GM18508 (cell line): Measurements from ENCODE around the gene ETNPPL.
"Not testable (repeated sequence)": the region's sequence is repeated elsewhere in the genome, so short reads cannot be mapped to it uniquely, and the experiment has no call there.

ENCODE experiments used
- ATAC-seq: cut with Tn5 transposase; IDR thresholded peaks from one replicate; pipeline ENCODE4 v1.9.1; 2021; ENCODE audit warnings: moderate number of reproducible peaks; ENCODE audit not compliant: insufficient read depth, unreplicated experiment

The ETNPPL gene

GRCh38 chr4:108763226-108763593 is 357 bp upstream of the ETNPPL start:
- ATAC-seq = no peak

GRCh38 chr4:108758498-108758897 is 4.4 kb downstream of the ETNPPL start:
- no peak for ATAC-seq

DNA sequence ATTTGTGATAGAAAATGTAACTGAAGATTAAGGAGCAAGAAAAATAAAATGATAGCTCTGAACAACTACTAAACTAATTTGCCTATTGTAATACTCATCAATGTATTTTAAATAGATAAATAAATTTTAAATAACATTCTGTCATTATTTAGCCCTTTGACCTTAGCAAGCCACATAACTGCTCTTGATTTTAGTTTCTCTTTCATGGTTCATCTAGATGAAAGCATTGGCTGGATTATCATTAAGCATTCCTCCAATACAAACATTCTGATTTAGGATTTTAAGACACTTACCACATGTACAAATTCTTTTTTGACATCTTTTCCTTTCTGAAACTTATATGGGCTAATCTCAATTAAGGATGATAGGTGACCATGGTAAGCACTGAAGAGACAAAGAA is 8.5 kb downstream of the ETNPPL start:
- no peak for ATAC-seq

DNA sequence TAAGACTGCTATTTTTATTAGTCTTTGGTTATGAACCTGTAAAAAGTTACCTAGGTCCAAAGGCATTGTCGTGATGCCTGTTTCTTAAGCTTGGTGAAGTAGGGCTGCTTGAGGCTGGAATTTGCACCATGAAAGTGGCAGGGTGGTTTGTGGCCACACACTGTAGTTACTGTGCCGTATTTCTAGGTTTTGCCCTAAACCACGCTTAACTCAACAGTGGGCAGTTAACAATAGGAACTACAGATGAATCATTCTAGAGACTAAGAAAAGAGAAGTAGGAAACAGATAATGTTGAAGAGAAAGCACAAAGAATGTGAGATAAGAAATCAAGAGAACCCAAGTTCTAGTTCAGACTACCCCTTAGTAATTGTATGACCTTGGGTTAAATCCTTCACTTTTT is 11.5 kb downstream of the ETNPPL start:
- no peak for ATAC-seq

- no peak for ATAC-seq
Observed at GRCh38 chr4:108749119-108749518, 13.7 kb downstream of the ETNPPL start.

- ATAC-seq = no peak
Observed at GRCh38 chr4:108746511-108746910, 16.3 kb downstream of the ETNPPL start.

GRCh38 chr4:108744307-108744706 is 18.5 kb downstream of the ETNPPL start:
- no peak for ATAC-seq

DNA sequence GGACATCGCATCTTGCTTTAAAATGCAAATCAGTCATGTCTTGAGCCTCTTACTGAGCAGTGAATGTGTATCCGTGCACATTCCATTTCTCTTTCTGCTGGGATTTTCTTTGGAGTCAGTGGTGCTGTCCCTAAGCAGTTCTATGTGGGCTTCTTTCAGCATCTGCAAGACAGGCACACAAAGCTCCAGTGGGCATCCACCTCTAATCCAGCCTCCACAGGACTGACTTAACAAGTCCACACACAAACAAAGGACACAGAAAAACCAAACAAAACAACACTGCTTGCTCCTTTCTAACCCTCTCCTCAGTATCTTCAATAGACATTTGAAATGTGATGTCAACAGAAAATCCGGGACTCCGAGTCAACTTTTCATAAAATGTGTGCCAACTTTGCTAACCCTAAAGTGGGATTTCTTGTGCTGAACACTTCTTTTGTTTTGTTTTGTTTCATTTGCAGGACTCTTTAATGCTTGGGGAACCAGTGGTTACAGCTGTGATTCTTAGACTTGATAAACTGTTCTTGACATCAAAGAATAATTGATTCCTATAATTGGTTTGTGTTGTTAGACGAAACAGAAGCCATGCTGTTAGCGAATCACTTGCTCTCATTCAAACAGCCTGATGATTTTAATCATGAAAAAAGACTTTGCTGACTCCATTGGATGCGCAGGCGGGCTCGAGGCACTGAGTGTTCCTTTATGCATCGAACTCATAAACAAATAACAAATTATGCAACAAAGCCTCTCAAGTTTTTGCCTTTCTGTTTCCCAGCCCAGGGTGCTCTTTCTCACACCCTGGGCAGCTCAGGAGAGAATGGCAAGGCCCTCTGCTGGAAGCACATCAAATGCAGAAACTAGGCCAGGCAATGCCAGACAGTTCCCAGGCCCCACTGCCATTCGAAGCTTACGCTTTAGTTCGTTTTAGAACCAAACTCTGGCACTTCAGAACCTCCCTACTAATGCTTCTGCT is 20.1 kb downstream of the ETNPPL start:
- no peak for ATAC-seq

- no peak for ATAC-seq
Observed at GRCh38 chr4:108738003-108738706, 24.7 kb downstream of the ETNPPL start.

DNA sequence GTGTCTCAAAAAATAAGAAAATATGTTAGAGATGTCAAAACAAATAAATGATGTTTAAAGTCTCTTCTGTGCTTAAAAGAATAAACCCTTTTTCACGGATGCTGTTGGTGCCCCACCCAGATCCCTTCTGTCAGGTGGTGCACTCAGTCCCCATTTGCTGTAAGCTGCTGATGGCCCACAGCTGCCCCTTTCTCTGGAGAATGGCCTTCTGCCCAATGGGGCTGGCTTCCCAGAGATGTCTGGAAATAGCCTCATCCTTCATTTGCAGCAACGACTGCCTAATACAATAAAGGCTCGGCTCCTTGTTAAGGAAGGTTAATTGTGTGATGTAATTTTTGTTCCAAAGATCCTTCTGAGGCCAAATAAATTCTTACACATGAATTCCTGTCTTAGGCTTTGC is 31.8 kb downstream of the ETNPPL start:
- ATAC-seq = no peak

GRCh38 chr4:108730579-108730978 is 32.3 kb downstream of the ETNPPL start:
- ATAC-seq = no peak

DNA sequence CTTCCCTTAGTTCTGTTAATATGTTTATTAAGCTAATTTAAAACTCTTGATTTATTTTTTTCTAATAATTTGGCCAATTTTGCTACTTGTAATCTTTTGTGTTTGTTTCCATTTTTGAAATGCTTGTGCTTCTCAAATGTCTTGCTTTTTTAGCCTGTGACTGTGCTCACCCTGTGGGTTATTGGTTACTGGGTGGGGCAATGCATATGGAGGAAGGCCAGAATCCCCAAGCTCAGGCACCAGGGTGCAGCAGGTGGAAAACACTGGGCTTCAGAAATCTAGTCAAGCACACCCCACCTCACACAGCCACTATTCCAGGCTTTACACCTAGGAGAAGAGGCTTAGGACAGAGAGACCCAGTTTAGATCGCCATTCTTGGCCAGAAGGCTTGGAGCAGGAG is 33.1 kb downstream of the ETNPPL start:
- no peak for ATAC-seq

DNA sequence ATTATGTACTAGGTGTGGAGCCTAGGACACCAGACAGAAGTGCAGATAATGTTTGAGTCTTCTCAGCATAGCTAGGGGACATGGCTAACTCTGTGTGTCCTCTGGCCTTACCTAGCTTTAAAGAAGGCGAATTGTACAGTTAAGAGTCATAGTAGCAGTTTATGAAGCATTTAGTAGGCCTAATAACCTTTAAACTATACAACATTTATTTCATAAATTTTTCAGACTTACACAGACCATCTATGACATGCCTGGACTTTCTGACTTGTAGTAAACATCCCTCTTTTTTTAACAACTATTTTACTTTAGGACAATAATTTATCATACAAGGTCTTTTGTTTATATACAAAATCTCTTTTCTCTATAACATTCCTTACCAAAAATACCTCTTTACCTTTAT is 37.4 kb downstream of the ETNPPL start:
- no peak for ATAC-seq

DNA sequence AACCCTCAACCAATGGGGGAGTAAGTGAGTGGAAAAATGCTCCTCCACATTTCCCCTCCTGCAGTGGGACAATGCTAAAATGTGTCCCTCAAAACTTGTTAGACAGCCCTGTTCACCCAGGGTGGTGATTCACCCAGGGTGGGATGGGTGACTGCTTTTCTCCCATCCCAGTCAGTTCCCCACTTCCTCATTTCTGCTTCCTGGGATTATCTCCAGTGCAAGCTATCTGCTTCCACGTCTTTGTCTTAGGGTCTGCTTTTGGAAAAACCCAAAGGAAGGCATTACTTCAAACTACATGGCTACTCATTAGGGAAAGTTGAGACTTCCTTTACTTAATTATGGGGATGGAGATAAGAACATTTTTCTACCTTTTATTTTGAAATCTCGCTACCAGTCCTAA is 45.5 kb downstream of the ETNPPL start:
- no peak for ATAC-seq

- no peak for ATAC-seq
Observed at GRCh38 chr4:108716340-108716739, 46.5 kb downstream of the ETNPPL start.

GRCh38 chr4:108714880-108715279 is 48.0 kb downstream of the ETNPPL start:
- no peak for ATAC-seq

GRCh38 chr4:108710578-108710977 is 52.3 kb downstream of the ETNPPL start:
- ATAC-seq = not testable (repeated sequence)

DNA sequence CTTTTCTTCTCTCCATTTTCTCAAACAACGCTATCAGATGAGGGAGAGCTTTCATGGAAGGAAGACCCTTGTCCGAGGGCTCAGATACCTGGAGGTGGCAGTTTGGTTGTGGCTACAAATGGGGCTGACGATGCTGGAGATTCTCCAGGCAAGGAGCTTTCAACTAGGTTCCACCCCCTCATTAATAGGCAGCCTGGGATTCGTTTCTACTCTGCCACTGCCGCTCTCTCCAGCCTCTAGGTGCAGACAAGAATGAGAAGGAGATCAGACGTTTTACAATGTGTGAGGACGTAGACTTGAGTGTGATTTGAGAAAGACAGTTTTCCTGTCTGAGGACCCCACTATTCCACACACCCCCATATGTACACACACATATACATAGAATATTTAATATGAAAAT is 53.1 kb downstream of the ETNPPL start:
- no peak for ATAC-seq

GRCh38 chr4:108709234-108709633 is 53.6 kb downstream of the ETNPPL start:
- no peak for ATAC-seq

DNA sequence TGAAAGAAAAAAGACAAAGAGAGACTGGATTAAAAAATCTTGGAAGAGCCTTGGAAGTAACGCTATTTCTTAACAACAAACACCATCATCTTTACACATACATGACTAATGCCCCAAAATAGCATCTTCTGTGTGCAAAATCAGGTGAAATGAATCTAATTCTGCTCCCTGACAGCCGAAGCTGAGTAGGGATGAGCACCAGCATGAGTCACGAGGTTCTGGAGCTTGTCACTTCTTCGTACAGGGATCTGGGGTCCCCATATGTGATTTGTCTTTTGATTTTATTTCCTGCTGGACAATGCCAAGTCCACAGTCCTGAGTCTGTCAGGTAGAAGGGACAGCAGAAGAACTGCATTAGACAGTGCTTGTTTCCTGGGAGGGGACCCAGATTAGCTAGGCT is 56.6 kb downstream of the ETNPPL start:
- no peak for ATAC-seq

DNA sequence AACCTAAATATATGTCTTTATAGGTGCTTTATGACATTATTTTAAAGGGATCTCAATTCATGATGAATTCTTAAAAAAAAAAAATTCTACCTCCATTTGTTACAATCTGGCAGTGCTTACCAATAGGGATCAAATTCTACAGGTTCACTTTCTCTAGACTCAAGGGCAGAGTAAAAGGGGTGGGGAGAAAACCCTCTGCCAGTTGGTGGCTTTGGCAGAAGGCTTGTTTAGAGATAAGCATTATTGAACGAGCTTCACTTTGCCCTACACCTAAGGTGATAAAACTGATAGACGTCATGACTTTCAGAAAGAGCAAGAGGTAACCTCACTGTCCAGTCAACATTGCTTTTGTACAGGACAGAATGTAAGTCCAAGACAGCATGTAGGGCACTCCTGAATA is 58.9 kb downstream of the ETNPPL start:
- ATAC-seq = no peak

GRCh38 chr4:108703370-108703769 is 59.5 kb downstream of the ETNPPL start:
- no peak for ATAC-seq
